Peyer's patch (tissue), 4 donors: ENCODE results near the gene KRAS. TPM values are rescaled to one million over a fixed set of nuclear protein-coding genes. Genes with fewer than 3 reads are reported as not detected.

ENCODE experiments used
- DNase-seq, 3 donors: peaks; one replicate each; pipeline ENCODE4 v3.0.0-alpha.2; 2017 to 2019
- H3K27ac ChIP-seq, 4 donors: fragments of 200-600 bp; sonication (generic); one replicate each; pipeline ENCODE4 v1.5.1; 2016 to 2019
- H3K27me3 ChIP-seq, 2 donors: fragments of 200-600 bp; sonication (generic); one replicate each; pipeline ENCODE4 v1.5.1; 2019
- H3K36me3 ChIP-seq, 3 donors: fragments of 200-600 bp; sonication (generic); one replicate each; pipeline ENCODE4 v1.5.1; 2016 to 2019
- H3K4me1 ChIP-seq, 4 donors: fragments of 200-600 bp; sonication (generic); one replicate each; pipeline ENCODE4 v1.5.1; 2016 to 2019
- H3K4me3 ChIP-seq, 4 donors: fragments of 200-600 bp; sonication (generic); 1 replicate in 3 of 4; 2 replicates in 1 of 4; pipeline ENCODE4 v1.5.1; 2016 to 2019; ENCODE audit warnings: mild to moderate bottlenecking in 1 of 4
- H3K9me3 ChIP-seq, 4 donors: fragments of 200-600 bp; sonication (generic); one replicate each; pipeline ENCODE4 v1.5.1; 2016 to 2019; ENCODE audit warnings: mild to moderate bottlenecking in 1 of 4
- CTCF ChIP-seq, 6 experiments: fragments of 450-650 bp in 4 of 6; fragments of 200-600 bp in 2 of 6; sonication (generic) in 1 of 6; IDR thresholded peaks; one replicate each; pipeline ENCODE4 v1.5.1; 2017 to 2019; ENCODE audit warnings: antibody characterized with exemption in 6 of 6, mild to moderate bottlenecking in 3 of 6, moderate library complexity in 1 of 6
- POLR2A ChIP-seq, 2 donors: fragments of 450-650 bp; IDR thresholded peaks; one replicate each; pipeline ENCODE4 v1.5.1; 2017; ENCODE audit warnings: antibody characterized with exemption in 2 of 2, mild to moderate bottlenecking in 2 of 2, moderate library complexity in 2 of 2
- total RNA-seq, 4 donors: library from RNA; depleted of rRNA; stranded (reverse); fragments of >200 nt; gene quantifications; one replicate each; pipeline ENCODE4 v1.1.0, GENCODE V29; 2016

Gene KRAS
- total RNA-seq, 4 donors from 2014 or later, result 17.3 to 27.8 (median 23.2) TPM

GRCh38 chr12:25187781-25188180 is 62.9 kb downstream of the KRAS start:
- Histone ChIP-seq H3K9me3 (no peaks in the 10 kb centered on the region), H3K4me1 (no peaks in the 10 kb centered on the region), H3K27ac (no peak overlapping the region), H3K4me3 (no peak overlapping the region), H3K36me3 (no peaks in the 10 kb centered on the region), H3K27me3 (no peaks in the 10 kb centered on the region)
- DNase-seq, result no peak
- TF ChIP-seq CTCF (IDR thresholded peaks at IDR 0.05) (no peak), POLR2A (IDR thresholded peaks at IDR 0.05) (no peak)

DNA sequence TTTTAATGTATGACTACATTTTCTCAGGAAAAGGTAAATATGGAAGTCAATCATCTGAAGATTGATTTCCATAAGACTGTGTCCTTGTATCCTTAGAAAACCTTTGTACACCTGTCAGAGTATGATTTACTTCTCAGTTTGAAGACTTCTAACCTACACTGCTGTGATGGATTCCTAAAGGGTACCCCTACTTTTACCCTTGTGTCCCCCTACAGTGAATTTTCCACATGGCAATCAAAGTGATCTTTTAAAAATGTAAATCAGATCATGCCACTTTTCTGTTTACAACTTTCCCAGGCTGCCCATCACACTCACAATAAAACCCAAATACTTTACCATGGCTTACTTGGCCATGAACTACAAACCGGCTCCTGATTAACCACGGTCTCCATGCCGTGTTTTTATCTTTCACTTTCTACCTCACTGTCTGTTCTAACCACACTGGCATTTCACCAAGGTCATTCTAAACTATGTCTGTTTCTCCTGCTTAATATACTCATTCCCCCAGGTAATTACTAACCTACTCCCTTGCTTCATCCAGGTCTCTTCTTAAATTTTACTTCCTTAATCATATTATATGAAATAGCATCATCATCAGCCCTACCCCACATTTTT is 63.8 kb downstream of the KRAS start:
- no peak for DNase-seq
- H3K27me3 ChIP-seq, result no peaks in the 10 kb centered on the region
- no peaks in the 10 kb centered on the region for H3K9me3 ChIP-seq
- no peak for TF ChIP-seq POLR2A (IDR thresholded peaks at IDR 0.05)
- peak in 1 of 6 experiments; percentile 26 for TF ChIP-seq CTCF (IDR thresholded peaks at IDR 0.05)
- H3K4me3 ChIP-seq, result peak overlapping the region in 2 of 4 donors; percentile 11 to 21
- no peaks in the 10 kb centered on the region for H3K36me3 ChIP-seq
- H3K27ac ChIP-seq, result peak overlapping the region in 1 of 4 donors; percentile 0
- no peaks in the 10 kb centered on the region for H3K4me1 ChIP-seq

GRCh38 chr12:25186038-25186787 is 64.5 kb downstream of the KRAS start:
- Histone ChIP-seq H3K9me3 (no peaks in the 10 kb centered on the region), H3K27ac (peak overlapping the region in 1 of 4 donors; percentile 0), H3K36me3 (no peaks in the 10 kb centered on the region), H3K4me3 (no peak overlapping the region), H3K4me1 (no peaks in the 10 kb centered on the region), H3K27me3 (no peaks in the 10 kb centered on the region)
- no peak for DNase-seq
- no peak for TF ChIP-seq CTCF (IDR thresholded peaks at IDR 0.05)
- no peak for TF ChIP-seq POLR2A (IDR thresholded peaks at IDR 0.05)

GRCh38 chr12:25184132-25184531 is 66.6 kb downstream of the KRAS start:
- Histone ChIP-seq H3K4me3 (no peak overlapping the region), H3K9me3 (no peaks in the 10 kb centered on the region), H3K36me3 (no peaks in the 10 kb centered on the region), H3K4me1 (no peaks in the 10 kb centered on the region), H3K27me3 (no peaks in the 10 kb centered on the region), H3K27ac (no peak overlapping the region)
- no peak for DNase-seq
- no peak for TF ChIP-seq CTCF (IDR thresholded peaks at IDR 0.05)
- no peak for TF ChIP-seq POLR2A (IDR thresholded peaks at IDR 0.05)

DNA sequence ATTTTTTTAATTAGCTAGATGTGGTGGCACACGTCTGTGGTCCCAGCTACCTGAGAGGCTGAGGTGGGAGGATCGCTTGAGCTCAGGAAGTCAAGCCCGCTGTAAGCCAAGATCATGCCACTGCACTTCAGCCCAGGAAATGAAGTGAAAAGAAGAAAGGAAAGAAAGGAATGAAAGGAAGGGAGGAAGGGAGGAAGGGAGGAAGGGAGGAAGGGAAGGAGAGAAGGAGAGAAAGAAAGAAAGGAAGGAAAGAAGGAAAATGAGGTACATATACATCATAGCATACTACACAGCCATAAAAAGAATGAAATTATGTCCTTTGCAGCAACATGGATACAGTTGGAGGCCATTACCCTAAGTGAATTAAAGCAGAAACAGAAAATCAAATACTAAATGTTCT is 68.0 kb downstream of the KRAS start:
- no peak for DNase-seq
- H3K4me1 ChIP-seq, result no peaks in the 10 kb centered on the region
- TF ChIP-seq CTCF (IDR thresholded peaks at IDR 0.05), result no peak
- no peak for TF ChIP-seq POLR2A (IDR thresholded peaks at IDR 0.05)
- H3K27ac ChIP-seq, result no peak overlapping the region
- H3K9me3 ChIP-seq, result no peaks in the 10 kb centered on the region
- H3K36me3 ChIP-seq, result no peaks in the 10 kb centered on the region
- H3K27me3 ChIP-seq, result no peaks in the 10 kb centered on the region
- no peak overlapping the region for H3K4me3 ChIP-seq
